ENCODE results near the gene TLN1.

Gene TLN1

DNA sequence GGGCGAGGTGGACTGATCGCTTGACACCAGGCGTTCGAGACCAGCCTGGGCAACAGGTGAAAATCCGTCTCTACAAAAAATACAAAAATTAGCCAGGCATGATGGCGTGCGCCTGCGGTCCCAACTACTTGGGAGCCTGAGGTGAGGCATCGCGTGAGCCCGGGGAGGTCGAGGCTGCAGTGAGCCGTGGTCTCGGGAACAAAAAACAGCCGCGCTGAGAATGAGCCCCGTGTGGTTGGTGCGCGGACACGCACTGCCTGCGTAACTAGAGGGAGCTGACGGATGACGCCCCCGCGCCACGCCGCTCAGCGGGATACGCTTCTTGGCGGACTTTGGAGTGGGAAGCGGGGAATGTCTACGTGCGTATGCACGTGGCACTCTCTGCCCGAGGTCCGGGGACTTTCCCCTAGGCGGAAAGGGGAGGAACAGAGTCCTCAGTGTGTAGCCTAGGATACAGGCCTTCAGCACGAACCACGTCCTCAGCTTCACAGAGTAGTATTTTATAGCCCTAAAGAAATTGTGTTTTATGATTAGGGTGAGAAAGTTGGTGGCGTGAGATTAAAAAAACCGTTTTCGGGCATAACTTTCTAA lies 74.4 kb downstream of the TLN1 start, which contains the start of gene RMRP:
RMRP (minus strand) TSS at position 474 of the 591 bp plus-strand sequence.
- H3K27me3 ChIP-seq (replicated peaks; ENCODE audit: control insufficient read depth, insufficient read depth, low read length, poor library complexity, severe bottlenecking): no peaks in the 10 kb centered on the region
- H3K9me3 ChIP-seq (ENCODE audit: control insufficient read depth, low read length): no peaks in the 10 kb centered on the region
- peak within 1 kb of the TSS; percentile 100 for H3K27ac ChIP-seq (ENCODE audit: insufficient read depth, low read length, poor library complexity, severe bottlenecking)
- peak; percentile 84 to 92 (median 87) for DNase-seq
- peaks cover 36% of the 10 kb centered on the region for H3K4me1 ChIP-seq (ENCODE audit: control insufficient read depth, insufficient read depth, low read length, poor library complexity, severe bottlenecking)
- H3K36me3 ChIP-seq (ENCODE audit: control insufficient read depth, insufficient read depth, low read length): no peaks in the 10 kb centered on the region
- H3K4me3 ChIP-seq (ENCODE audit: insufficient read depth, low read depth, low read length, poor library complexity, severe bottlenecking): peak within 1 kb of the TSS; percentile 89

GRCh38 chr9:35656831-35657545 lies 75.0 kb downstream of the TLN1 start:
- no peak for DNase-seq
- peaks cover 29% of the 10 kb centered on the region for H3K4me1 ChIP-seq (ENCODE audit: control insufficient read depth, insufficient read depth, low read length, poor library complexity, severe bottlenecking)

GRCh38 chr9:35656348-35656747 lies 75.6 kb downstream of the TLN1 start:
- peak overlapping the region; percentile 100 for H3K27ac ChIP-seq (ENCODE audit: insufficient read depth, low read length, poor library complexity, severe bottlenecking)
- H3K27me3 ChIP-seq (replicated peaks; ENCODE audit: control insufficient read depth, insufficient read depth, low read length, poor library complexity, severe bottlenecking): no peaks in the 10 kb centered on the region
- DNase-seq: no peak
- no peak overlapping the region for H3K4me3 ChIP-seq (ENCODE audit: insufficient read depth, low read depth, low read length, poor library complexity, severe bottlenecking)
- H3K36me3 ChIP-seq (ENCODE audit: control insufficient read depth, insufficient read depth, low read length): no peaks in the 10 kb centered on the region
- peaks cover 30% of the 10 kb centered on the region for H3K4me1 ChIP-seq (ENCODE audit: control insufficient read depth, insufficient read depth, low read length, poor library complexity, severe bottlenecking)
- H3K9me3 ChIP-seq (ENCODE audit: control insufficient read depth, low read length): no peaks in the 10 kb centered on the region

More at GRCh38 chr9:35656831-35657545, 75.0 kb downstream of the TLN1 start:
- Histone ChIP-seq H3K27ac (ENCODE audit: insufficient read depth, low read length, poor library complexity, severe bottlenecking) (peak overlapping the region; percentile 100), H3K36me3 (ENCODE audit: control insufficient read depth, insufficient read depth, low read length) (no peaks in the 10 kb centered on the region), H3K27me3 (replicated peaks; ENCODE audit: control insufficient read depth, insufficient read depth, low read length, poor library complexity, severe bottlenecking) (no peaks in the 10 kb centered on the region), H3K4me3 (ENCODE audit: insufficient read depth, low read depth, low read length, poor library complexity, severe bottlenecking) (peak overlapping the region; percentile 89), H3K9me3 (ENCODE audit: control insufficient read depth, low read length) (no peaks in the 10 kb centered on the region)

DNA sequence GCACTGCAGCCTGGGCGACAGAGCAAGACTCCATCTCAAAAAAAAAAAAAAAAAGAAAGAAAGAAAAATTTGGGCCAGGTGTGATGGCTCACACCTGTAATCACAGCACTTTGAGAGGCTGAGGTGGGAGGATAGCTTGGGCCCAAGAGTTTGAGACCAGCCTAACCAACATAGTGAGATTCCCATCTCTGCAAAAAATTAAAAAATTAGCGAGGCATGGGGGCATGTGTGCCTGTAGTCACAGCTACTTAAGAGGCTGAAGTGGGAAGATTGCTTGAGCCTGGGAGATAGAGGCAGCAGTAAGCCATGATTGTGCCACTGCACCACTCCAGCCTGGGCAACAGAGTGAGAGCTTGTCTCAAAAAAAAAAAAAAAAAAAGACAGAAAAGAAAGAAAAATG lies 78.4 kb downstream of the TLN1 start:
- peaks cover 21% of the 10 kb centered on the region for H3K4me1 ChIP-seq (ENCODE audit: control insufficient read depth, insufficient read depth, low read length, poor library complexity, severe bottlenecking)
- H3K27ac ChIP-seq (ENCODE audit: insufficient read depth, low read length, poor library complexity, severe bottlenecking): no peak overlapping the region
- no peaks in the 10 kb centered on the region for H3K9me3 ChIP-seq (ENCODE audit: control insufficient read depth, low read length)
- no peak overlapping the region for H3K4me3 ChIP-seq (ENCODE audit: insufficient read depth, low read depth, low read length, poor library complexity, severe bottlenecking)
- no peaks in the 10 kb centered on the region for H3K27me3 ChIP-seq (replicated peaks; ENCODE audit: control insufficient read depth, insufficient read depth, low read length, poor library complexity, severe bottlenecking)
- no peaks in the 10 kb centered on the region for H3K36me3 ChIP-seq (ENCODE audit: control insufficient read depth, insufficient read depth, low read length)
- no peak for DNase-seq

DNA sequence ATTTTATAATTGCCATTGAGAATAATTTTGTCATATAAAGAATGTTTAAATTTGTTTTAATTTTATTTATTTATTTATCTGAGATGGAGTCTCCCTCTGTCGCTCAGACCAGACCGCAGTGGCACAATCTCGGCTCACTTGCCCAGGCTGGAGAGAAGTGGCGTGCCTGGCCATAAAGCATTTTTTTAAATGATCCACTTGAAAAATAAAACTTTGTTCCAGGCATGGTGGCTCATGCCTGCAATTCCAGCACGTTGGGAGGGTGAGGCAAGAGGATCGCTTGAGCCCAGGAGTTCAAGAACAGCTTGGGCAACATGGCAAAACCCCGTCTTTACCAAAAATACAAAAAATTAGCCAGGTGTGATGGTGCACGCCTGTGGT lies 79.2 kb downstream of the TLN1 start:
- no peak for DNase-seq
- H3K4me1 ChIP-seq (ENCODE audit: control insufficient read depth, insufficient read depth, low read length, poor library complexity, severe bottlenecking): peaks cover 29% of the 10 kb centered on the region
- no peak overlapping the region for H3K4me3 ChIP-seq (ENCODE audit: insufficient read depth, low read depth, low read length, poor library complexity, severe bottlenecking)
- no peaks in the 10 kb centered on the region for H3K27me3 ChIP-seq (replicated peaks; ENCODE audit: control insufficient read depth, insufficient read depth, low read length, poor library complexity, severe bottlenecking)
- no peaks in the 10 kb centered on the region for H3K9me3 ChIP-seq (ENCODE audit: control insufficient read depth, low read length)
- H3K36me3 ChIP-seq (ENCODE audit: control insufficient read depth, insufficient read depth, low read length): no peaks in the 10 kb centered on the region
- no peak overlapping the region for H3K27ac ChIP-seq (ENCODE audit: insufficient read depth, low read length, poor library complexity, severe bottlenecking)

DNA sequence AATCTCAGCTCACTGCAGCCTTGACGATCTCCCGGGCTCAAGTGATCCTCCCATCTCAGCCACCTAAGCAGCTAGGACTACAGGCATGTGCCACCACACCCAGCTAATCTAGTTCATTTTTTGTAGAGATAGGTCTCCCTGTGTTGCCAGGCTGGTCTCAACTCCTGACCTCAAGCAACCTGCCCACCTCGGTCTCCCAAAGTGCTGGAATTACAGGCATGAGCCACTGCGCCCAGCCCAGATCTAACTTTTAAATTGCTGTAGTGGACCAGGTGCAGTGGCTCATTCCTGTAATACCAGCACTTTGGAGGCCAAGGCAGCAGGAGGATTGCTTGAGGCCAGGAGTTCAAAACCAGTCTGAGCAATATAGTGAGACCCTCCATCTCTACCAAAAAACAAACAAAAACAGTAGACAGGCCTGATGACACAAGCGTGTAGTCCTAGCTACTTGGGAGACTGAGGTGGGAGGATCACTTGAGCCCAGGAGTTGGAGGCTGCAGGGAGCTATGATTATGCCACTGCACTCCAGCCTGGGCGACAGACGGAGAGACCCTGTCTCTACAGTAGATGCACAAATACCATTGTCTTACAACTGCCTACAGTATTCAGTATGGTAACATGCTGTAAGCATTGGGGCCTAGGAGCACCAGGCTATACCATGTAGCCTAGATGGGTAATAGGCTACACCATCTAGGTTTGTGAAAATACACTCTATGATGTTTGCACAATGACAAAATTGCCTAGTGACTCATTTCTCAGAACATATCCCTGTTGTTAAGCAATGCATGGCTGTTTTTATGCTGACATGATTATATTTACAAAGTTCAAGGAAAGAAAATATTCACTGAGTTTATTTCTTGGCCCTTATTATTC lies 79.8 kb downstream of the TLN1 start:
- no peaks in the 10 kb centered on the region for H3K36me3 ChIP-seq (ENCODE audit: control insufficient read depth, insufficient read depth, low read length)
- H3K27ac ChIP-seq (ENCODE audit: insufficient read depth, low read length, poor library complexity, severe bottlenecking): peak overlapping the region; percentile 26
- no peak overlapping the region for H3K4me3 ChIP-seq (ENCODE audit: insufficient read depth, low read depth, low read length, poor library complexity, severe bottlenecking)
- DNase-seq: no peak
- H3K4me1 ChIP-seq (ENCODE audit: control insufficient read depth, insufficient read depth, low read length, poor library complexity, severe bottlenecking): peaks cover 35% of the 10 kb centered on the region
- no peaks in the 10 kb centered on the region for H3K9me3 ChIP-seq (ENCODE audit: control insufficient read depth, low read length)
- no peaks in the 10 kb centered on the region for H3K27me3 ChIP-seq (replicated peaks; ENCODE audit: control insufficient read depth, insufficient read depth, low read length, poor library complexity, severe bottlenecking)

- H3K27ac ChIP-seq (ENCODE audit: insufficient read depth, low read length, poor library complexity, severe bottlenecking): peak within 1 kb of the TSS; percentile 79
- H3K4me1 ChIP-seq (ENCODE audit: control insufficient read depth, insufficient read depth, low read length, poor library complexity, severe bottlenecking): peaks cover 45% of the 10 kb centered on the region
- H3K4me3 ChIP-seq (ENCODE audit: insufficient read depth, low read depth, low read length, poor library complexity, severe bottlenecking): peak within 1 kb of the TSS; percentile 73
- H3K27me3 ChIP-seq (replicated peaks; ENCODE audit: control insufficient read depth, insufficient read depth, low read length, poor library complexity, severe bottlenecking): no peaks in the 10 kb centered on the region
- peak in 1 of 3 donors; percentile 24 for DNase-seq
- H3K9me3 ChIP-seq (ENCODE audit: control insufficient read depth, low read length): no peaks in the 10 kb centered on the region
- no peaks in the 10 kb centered on the region for H3K36me3 ChIP-seq (ENCODE audit: control insufficient read depth, insufficient read depth, low read length)
These were observed 81.4 kb downstream of the TLN1 start, which contains the start of gene SIT1 for GRCh38 chr9:35650341-35651158. Gene SIT1 (minus strand): TSS chr9:35650931. CDS start chr9:35650853, 78 bp downstream.

DNA sequence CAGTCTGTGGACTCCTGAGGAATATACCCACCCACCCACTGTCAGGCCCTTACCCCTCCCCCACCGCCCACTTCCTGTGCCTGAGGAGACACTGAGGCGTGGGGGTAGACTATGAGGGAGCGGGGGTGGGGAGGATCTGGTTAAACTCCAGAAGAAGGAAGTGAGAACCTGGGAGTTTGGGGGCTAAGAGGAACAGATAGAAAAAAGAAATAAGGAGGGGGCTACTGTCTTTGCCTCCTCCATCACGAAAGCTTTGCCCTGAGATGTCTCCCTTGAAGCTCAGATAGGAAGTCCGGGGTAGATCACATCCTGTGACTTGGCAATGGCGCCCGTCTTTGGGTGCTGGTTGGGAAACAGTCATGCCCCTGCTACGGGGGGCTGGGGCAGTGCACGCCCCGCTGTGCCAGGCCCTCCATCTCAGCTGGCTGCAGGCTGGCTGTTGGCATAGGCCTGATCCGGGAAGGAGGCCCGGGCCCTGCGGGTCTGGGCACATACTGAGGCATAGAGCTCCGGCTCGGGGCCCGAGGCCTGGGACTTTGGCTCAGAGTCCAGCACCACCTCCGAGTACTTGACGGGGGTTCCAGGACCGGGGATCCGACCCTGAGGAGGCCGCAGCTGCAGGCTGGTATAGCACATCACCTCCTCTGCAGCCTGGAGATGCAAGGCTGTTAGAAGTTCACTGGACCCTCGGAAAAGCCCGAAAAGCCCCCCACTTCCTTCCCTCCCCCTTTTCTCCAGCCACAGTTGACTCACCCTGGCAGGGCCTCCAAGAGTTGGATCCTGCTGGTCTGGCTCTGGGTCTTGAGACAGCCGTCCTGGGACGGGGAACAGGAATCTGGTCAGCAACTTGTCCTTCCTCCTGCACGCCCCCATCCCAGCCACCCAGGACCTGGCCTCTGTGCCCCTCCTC lies 82.3 kb downstream of the TLN1 start:
- Histone ChIP-seq H3K27ac (ENCODE audit: insufficient read depth, low read length, poor library complexity, severe bottlenecking) (peak overlapping the region; percentile 79), H3K36me3 (ENCODE audit: control insufficient read depth, insufficient read depth, low read length) (no peaks in the 10 kb centered on the region), H3K9me3 (ENCODE audit: control insufficient read depth, low read length) (no peaks in the 10 kb centered on the region), H3K4me3 (ENCODE audit: insufficient read depth, low read depth, low read length, poor library complexity, severe bottlenecking) (peak overlapping the region; percentile 73), H3K4me1 (ENCODE audit: control insufficient read depth, insufficient read depth, low read length, poor library complexity, severe bottlenecking) (peaks cover 48% of the 10 kb centered on the region), H3K27me3 (replicated peaks; ENCODE audit: control insufficient read depth, insufficient read depth, low read length, poor library complexity, severe bottlenecking) (no peaks in the 10 kb centered on the region)
- DNase-seq: no peak

Measured in effector memory CD4-positive, alpha-beta T cell (primary cell).